Measurements from ENCODE around the gene RPL39. TPM values are rescaled to one million over a fixed set of nuclear protein-coding genes. Genes with fewer than 3 reads are reported as not detected.
"Not testable (repeated sequence)": the region's sequence is repeated elsewhere in the genome, so short reads cannot be mapped to it uniquely, and the experiment has no call there.

RPL39 gene
- total and polyA plus RNA-seq, 9 donors: 2,907 to 12,575 (median 3,754) TPM

DNA sequence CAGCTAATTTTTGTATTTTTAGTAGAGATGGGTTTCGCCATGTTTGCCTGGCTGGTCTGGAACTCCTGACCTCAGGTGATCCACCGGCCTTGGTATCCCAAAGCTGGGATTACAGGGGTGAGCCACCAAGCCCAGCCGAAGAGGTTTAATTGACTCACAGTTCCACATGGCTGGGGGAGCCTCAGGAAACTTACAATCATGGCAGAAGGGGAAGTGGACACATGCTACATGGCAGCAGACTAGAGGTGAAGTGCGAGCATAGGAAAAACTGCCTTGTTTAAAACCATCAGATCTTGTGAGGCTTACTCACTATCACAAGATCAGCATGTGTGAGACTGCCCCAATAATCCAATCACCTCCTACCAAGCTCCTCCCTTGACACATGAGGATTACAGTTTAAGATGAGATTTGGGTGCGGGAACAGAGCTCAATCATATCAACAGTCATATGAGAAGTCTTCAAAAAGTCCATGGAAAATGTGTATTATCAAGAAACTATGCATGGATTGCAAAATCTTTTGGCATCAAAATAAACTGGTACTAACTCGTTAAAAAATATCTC is 25.8 kb upstream of the RPL39 start:
- no peaks in the 10 kb centered on the region for H3K27me3 ChIP-seq
- H3K27ac ChIP-seq: no peak overlapping the region
- H3K4me3 ChIP-seq: no peak overlapping the region
- TF ChIP-seq EP300 (IDR thresholded peaks at IDR 0.05) (no peak), POLR2A (IDR thresholded peaks at IDR 0.05) (no peak), CTCF (IDR thresholded peaks at IDR 0.05) (no peak)
- no peaks in the 10 kb centered on the region for H3K4me1 ChIP-seq (ENCODE audit: insufficient read depth)
- no peaks in the 10 kb centered on the region for H3K9me3 ChIP-seq
- H3K36me3 ChIP-seq: no peaks in the 10 kb centered on the region
- no peak for DNase-seq
- intact Hi-C loops (cut with DNase I): no loop called here
- WGBS, 3 donors: 78 to 87% (median 79%) methylated on average over 6 of the region's 6 CpGs

DNA sequence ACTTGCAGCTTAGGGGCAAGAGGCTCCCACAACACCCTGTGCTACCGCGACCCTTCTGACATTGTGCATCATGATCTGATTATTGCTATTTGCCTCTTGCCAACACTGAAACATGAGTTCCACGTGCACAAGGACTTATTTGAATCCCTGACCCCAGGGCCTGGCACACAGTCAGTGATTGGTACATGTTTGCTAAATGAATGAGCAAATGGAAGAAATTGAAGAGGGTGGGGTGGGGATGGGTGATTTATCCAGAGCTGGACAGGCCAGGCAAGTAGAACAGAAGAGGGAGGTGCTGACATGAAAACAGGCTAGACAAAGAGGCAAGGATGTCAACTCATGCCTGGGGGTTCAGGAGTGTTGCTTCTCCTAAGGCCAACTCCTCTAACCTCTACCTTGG is 24.9 kb upstream of the RPL39 start:
- intact Hi-C loops (cut with DNase I): no loop called here
- H3K36me3 ChIP-seq: no peaks in the 10 kb centered on the region
- TF ChIP-seq POLR2A (IDR thresholded peaks at IDR 0.05) (no peak), CTCF (IDR thresholded peaks at IDR 0.05) (no peak), EP300 (IDR thresholded peaks at IDR 0.05) (no peak)
- no peak for DNase-seq
- 64 to 81% (median 72%) methylated on average over 3 of the region's 3 CpGs for WGBS, 3 donors
- H3K4me1 ChIP-seq (ENCODE audit: insufficient read depth): no peaks in the 10 kb centered on the region
- no peak overlapping the region for H3K4me3 ChIP-seq
- no peak overlapping the region for H3K27ac ChIP-seq
- H3K27me3 ChIP-seq: no peaks in the 10 kb centered on the region
- H3K9me3 ChIP-seq: no peaks in the 10 kb centered on the region

- TF ChIP-seq POLR2A (IDR thresholded peaks at IDR 0.05) (no peak), EP300 (IDR thresholded peaks at IDR 0.05) (no peak), CTCF (IDR thresholded peaks at IDR 0.05) (no peak)
- Histone ChIP-seq H3K9me3 (no peaks in the 10 kb centered on the region), H3K27me3 (no peaks in the 10 kb centered on the region), H3K27ac (no peak overlapping the region), H3K36me3 (no peaks in the 10 kb centered on the region), H3K4me3 (no peak overlapping the region), H3K4me1 (ENCODE audit: insufficient read depth) (no peaks in the 10 kb centered on the region)
- 46 to 67% (median 54%) methylated on average over 1 of the region's 1 CpG for WGBS, 3 donors
- intact Hi-C loops (cut with DNase I): no loop called here
- DNase-seq: no peak
Measured at GRCh38 chrX:119809185-119809666, 17.8 kb upstream of the RPL39 start.

- H3K27me3 ChIP-seq; H3K27ac ChIP-seq; DNase-seq; H3K4me3 ChIP-seq; intact Hi-C loops (cut with DNase I); H3K4me1 ChIP-seq (ENCODE audit: insufficient read depth); H3K9me3 ChIP-seq; H3K36me3 ChIP-seq: not testable (repeated sequence)
- 26 to 56% (median 47%) methylated on average over 2 to 3 of the region's 4 CpGs for WGBS, 3 donors
Measured at GRCh38 chrX:119808461-119808860, 17.0 kb upstream of the RPL39 start.

GRCh38 chrX:119802546-119802945 is 11.1 kb upstream of the RPL39 start:
- Histone ChIP-seq H3K36me3 (no peaks in the 10 kb centered on the region), H3K4me3 (no peak overlapping the region), H3K27ac (no peak overlapping the region), H3K4me1 (ENCODE audit: insufficient read depth) (no peaks in the 10 kb centered on the region), H3K27me3 (no peaks in the 10 kb centered on the region), H3K9me3 (no peaks in the 10 kb centered on the region)
- TF ChIP-seq EP300 (IDR thresholded peaks at IDR 0.05) (no peak), POLR2A (IDR thresholded peaks at IDR 0.05) (no peak), CTCF (IDR thresholded peaks at IDR 0.05) (no peak)
- intact Hi-C loops (cut with DNase I): no loop called here
- no peak for DNase-seq
- WGBS, 3 donors: 89 to 96% (median 90%) methylated on average over 8 of the region's 8 CpGs
